Common myeloid progenitor, CD34-positive (primary cell): ENCODE results near the gene RTEL1.
"Not testable (repeated sequence)": the region's sequence is repeated elsewhere in the genome, so short reads cannot be mapped to it uniquely, and the experiment has no call there.

Experiments used
- CTCF ChIA-PET: fragments of 350-600 bp; sonication (Branson Sonifier 250); formaldehyde crosslinking; loops from one replicate; lab custom pipeline; 2021; ENCODE audit warnings: antibody characterized with exemption; lab: Charles Lee
- POLR2A ChIA-PET: fragments of 350-600 bp; sonication (Branson Sonifier 250); formaldehyde crosslinking; loops from one replicate; lab custom pipeline; 2021; ENCODE audit warnings: antibody characterized with exemption; lab: Charles Lee
- DNase-seq, 3 donors: peaks; one replicate each; pipeline versions ENCODE4 v3.0.0 to v3.0.0-alpha.2; 2013
- H3K27ac ChIP-seq, 2 experiments: 1 replicate in 1 of 2; 2 replicates in 1 of 2; pipeline ENCODE4 v1.7.0; 2013; ENCODE audit warnings: inconsistent platforms in 2 of 2, low read length in 2 of 2, mild to moderate bottlenecking in 2 of 2, low read depth in 1 of 2, moderate library complexity in 1 of 2; ENCODE audit not compliant: severe bottlenecking in 2 of 2, insufficient read depth in 1 of 2, poor library complexity in 1 of 2
- H3K27me3 ChIP-seq, 5 experiments: replicated peaks in 2 of 5; 1 replicate in 3 of 5; 2 replicates in 2 of 5; pipeline versions ENCODE4 v1.6.1 to v1.7.0; 2013; ENCODE audit warnings: low read length in 4 of 5, mild to moderate bottlenecking in 2 of 5, moderate library complexity in 2 of 5, inconsistent platforms in 1 of 5; ENCODE audit not compliant: insufficient read depth in 5 of 5, control insufficient read depth in 4 of 5
- H3K36me3 ChIP-seq, 4 experiments: 1 replicate in 2 of 4; 2 replicates in 2 of 4; pipeline versions ENCODE4 v1.6.1 to v1.7.0; 2013; ENCODE audit warnings: low read length in 3 of 4, control low read depth in 1 of 4, mild to moderate bottlenecking in 1 of 4; ENCODE audit not compliant: control insufficient read depth in 4 of 4, insufficient read depth in 4 of 4
- H3K4me1 ChIP-seq, 4 experiments: 1 replicate in 3 of 4; 2 replicates in 1 of 4; pipeline versions ENCODE4 v1.6.1 to v1.7.1; 2013; ENCODE audit warnings: low read length in 3 of 4, mild to moderate bottlenecking in 3 of 4, control low read depth in 1 of 4, inconsistent platforms in 1 of 4, moderate library complexity in 1 of 4; ENCODE audit not compliant: control insufficient read depth in 4 of 4, insufficient read depth in 4 of 4; ENCODE audit errors: control extremely low read depth in 1 of 4
- H3K4me3 ChIP-seq, 7 experiments: 1 replicate in 4 of 7; 2 replicates in 3 of 7; pipeline versions ENCODE4 v1.5.1 to v1.7.0; 2013; ENCODE audit warnings: mild to moderate bottlenecking in 7 of 7, low read length in 6 of 7, moderate library complexity in 6 of 7, inconsistent platforms in 2 of 7, low read depth in 2 of 7, control low read depth in 1 of 7; ENCODE audit not compliant: insufficient read depth in 4 of 7, control insufficient read depth in 1 of 7; ENCODE audit errors: extremely low read depth in 1 of 7
- H3K9me3 ChIP-seq, 5 experiments: 1 replicate in 4 of 5; 2 replicates in 1 of 5; pipeline versions ENCODE4 v1.6.1 to v1.7.1; 2013; ENCODE audit warnings: low read length in 4 of 5, mild to moderate bottlenecking in 2 of 5, inconsistent platforms in 1 of 5, low read depth in 1 of 5, moderate library complexity in 1 of 5; ENCODE audit not compliant: control insufficient read depth in 4 of 5, insufficient read depth in 2 of 5; ENCODE audit errors: control extremely low read depth in 1 of 5
- WGBS: methylation state at CpG from one replicate; pipeline ENCODE4 v1.1.5; 2013; ENCODE audit not compliant: insufficient coverage; 5-methylcytosine and 5-hydroxymethylcytosine counted together

Gene RTEL1

DNA sequence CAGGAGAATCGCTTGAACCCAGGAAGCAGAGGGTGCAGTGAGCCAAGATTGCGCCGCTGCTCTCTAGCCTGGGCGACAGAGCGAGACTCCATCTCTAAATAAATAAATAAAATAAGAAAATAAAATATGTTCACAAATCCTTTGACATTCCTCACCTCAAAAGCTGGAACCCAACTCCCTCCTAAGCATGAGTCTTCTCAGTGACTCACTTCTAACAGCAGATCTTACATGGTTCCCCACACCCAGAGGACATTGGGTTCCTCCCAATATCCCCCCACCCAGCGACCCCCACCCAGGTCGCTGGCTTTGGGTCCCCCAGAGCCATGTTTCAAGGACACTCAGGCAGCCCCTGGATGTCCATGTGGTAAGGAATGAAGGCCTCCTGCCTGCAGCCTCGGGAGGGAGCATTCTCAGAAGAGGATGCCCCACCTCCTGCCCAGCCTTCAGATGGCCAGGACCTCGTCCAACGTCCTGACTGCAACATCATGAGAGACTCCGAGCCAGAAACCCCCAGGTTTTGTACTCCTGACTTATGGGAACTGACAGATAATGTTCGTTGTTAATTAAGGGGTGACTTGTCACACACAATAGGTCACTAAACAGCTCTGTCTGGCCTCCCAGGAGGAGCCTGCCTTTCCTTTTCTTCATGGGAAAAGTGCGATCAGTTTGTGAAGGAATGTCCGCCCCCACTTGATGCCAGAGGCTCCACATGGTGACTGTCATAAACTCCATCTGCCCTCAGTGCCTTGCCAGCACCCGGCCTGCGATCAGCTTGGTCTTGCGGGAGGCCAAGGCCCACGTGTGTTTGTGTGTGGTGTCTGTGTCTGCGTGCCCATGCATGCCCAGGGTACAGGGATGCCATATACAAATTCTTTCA lies 21.1 kb upstream of the RTEL1 start:
- ChIA-PET CTCF (interaction anchor here (0.8 kb wide), 1 partner anchor 12 kb away, joined by 3 read pairs; no protein-coding TSS in a partner anchor), POLR2A (interaction anchor here (0.7 to 1.8 kb wide), 2 partner anchors 10 to 343 kb away, joined by 3 to 8 read pairs; partner anchors contain the start of genes GMEB2 and SAMD10)
- 97% methylated on average over 11 of the region's 19 CpGs for WGBS
- Histone ChIP-seq H3K4me3 (no peak overlapping the region), H3K9me3 (no peaks in the 10 kb centered on the region), H3K36me3 (no peaks in the 10 kb centered on the region), H3K27me3 (no peaks in the 10 kb centered on the region), H3K27ac (no peak overlapping the region), H3K4me1 (peaks cover 14 to 65% (median 51%) of the 10 kb centered on the region in 4 experiments)
- DNase-seq = no peak

DNA sequence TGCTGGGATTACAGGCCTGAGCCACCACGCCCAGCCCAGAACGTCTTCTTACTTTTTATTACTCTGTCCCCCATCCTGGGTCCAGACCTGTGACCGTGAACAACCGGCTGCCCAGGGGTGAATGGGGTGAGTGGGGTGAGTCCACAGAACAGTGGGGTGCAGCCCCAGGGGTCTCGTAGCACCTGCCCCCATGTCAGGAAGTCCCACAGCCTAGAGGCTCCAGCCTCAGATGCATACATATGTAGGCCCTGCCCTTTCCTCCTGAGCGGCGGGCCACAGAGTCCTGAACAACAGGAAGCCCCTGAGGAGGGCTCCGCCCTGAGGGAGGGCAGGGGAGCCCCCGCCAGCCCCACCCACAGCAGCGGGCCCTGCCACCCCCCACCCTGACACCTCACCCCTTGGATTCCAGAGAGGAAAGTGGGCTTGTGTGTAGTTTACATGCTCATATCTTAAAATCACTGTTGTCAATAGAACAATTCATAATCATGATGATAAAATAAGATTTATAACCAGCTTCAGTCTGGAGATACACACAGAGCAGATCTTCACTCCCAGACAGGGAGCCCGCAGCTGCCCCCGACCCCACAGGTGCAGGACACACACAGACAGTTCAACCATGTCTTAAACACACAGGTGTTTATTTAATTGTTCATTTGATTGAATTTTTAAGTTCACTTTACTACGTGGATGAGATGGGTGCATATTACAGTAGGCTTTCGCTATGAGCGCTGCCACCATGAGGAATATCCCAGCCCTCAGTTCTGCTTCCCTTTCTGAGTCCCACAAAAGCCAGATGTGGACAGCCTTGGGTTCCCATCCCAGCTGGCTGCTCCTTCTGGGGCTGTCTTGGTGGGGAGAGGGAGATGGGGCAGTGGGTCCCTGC lies 18.8 kb upstream of the RTEL1 start:
- CTCF ChIA-PET = interaction anchor here (1.0 kb wide), 1 partner anchor 10 kb away, joined by 5 read pairs; no protein-coding TSS in a partner anchor

DNA sequence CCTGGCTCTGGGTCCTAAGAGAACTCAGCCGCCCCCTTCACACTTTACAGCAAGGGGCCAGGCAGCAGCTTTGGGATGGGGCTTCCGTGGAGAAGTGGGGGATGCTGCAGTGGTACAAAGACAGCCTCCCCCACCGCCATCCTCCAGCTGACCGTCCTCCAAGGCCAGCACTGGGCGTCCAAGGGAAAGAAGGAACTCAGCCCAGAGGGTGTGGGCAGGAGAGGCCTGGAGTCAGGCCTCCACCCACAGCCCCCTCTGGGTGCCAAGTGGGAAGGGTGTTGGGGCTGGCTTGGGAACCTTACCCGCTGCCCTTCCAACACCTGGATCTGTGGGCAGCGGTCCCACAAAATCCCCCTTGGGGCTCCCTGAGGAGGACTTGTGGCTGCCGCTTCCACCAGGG lies 18.0 kb upstream of the RTEL1 start:
- peak overlapping the region in 1 of 7 experiments; percentile 36 for H3K4me3 ChIP-seq
- H3K27ac ChIP-seq = no peak overlapping the region
- no peaks in the 10 kb centered on the region for H3K27me3 ChIP-seq
- WGBS = 100% methylated on average over 3 of the region's 8 CpGs
- peaks cover 0 to 11% (median 7%) of the 10 kb centered on the region in 4 experiments for H3K36me3 ChIP-seq
- DNase-seq = no peak
- H3K4me1 ChIP-seq = peaks cover 11 to 61% (median 54%) of the 10 kb centered on the region in 4 experiments
- H3K9me3 ChIP-seq = no peaks in the 10 kb centered on the region
- ChIA-PET CTCF (interaction anchor here (1.0 kb wide), 1 partner anchor 11 kb away, joined by 5 read pairs; no protein-coding TSS in a partner anchor), POLR2A (no interaction called here)

More for the DNA sequence above, 18.8 kb upstream of the RTEL1 start:
- WGBS = 0% methylated on average over 2 of the region's 15 CpGs
- Histone ChIP-seq H3K9me3 (no peaks in the 10 kb centered on the region), H3K27ac (peak overlapping the region in 1 of 2 experiments; percentile 49), H3K4me1 (peaks cover 14 to 69% (median 61%) of the 10 kb centered on the region in 4 experiments), H3K27me3 (no peaks in the 10 kb centered on the region), H3K4me3 (peak overlapping the region in 3 of 7 experiments; percentile 25 to 46 (median 42)), H3K36me3 (peaks cover 0 to 9% (median 6%) of the 10 kb centered on the region in 4 experiments)
- POLR2A ChIA-PET = no interaction called here
- peak in 1 of 3 donors; percentile 46 for DNase-seq

GRCh38 chr20:63640686-63641085 lies 17.4 kb upstream of the RTEL1 start:
- Histone ChIP-seq H3K4me1 (peaks cover 9 to 55% (median 48%) of the 10 kb centered on the region in 4 experiments), H3K4me3 (peak overlapping the region in 1 of 7 experiments; percentile 71), H3K36me3 (peaks cover 0 to 11% (median 7%) of the 10 kb centered on the region in 4 experiments)
- POLR2A ChIA-PET, DNase-seq, H3K27me3 ChIP-seq, H3K27ac ChIP-seq, CTCF ChIA-PET, H3K9me3 ChIP-seq: not testable (repeated sequence)
- 86% methylated on average over 1 of the region's 17 CpGs for WGBS

DNA sequence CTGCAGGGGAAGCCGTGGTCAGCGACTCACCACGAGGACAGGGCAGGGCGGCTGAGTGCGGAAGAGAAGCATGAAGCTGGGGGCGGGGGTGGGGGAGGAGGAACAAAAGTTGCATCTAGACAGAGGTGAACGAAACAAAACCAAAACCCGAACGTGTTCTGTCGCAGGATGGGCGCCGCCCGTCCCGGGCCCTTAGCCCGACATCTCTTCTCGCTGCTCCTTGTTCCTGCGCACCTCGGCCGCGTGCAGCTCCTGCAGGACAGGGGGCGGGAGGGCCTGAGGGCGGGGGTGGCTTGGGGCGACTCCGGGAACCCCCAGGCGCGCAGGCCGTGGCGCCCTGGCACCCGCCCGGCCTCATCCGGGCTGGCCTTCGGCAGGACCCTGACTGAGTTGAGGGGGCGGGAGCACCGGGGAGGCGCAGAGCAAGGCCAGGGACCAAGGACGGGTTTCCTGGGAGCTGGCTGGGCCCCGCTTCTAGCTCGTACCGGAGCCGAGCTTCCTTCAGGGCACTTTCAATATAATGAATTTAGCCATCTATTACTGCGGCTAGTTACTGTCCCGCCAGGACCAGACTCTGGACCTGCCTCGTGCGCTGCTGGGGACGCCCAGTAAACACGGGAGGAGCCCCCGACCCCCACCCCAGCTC lies 16.8 kb upstream of the RTEL1 start:
- DNase-seq = peak in 1 of 3 donors; percentile 48
- Histone ChIP-seq H3K27ac (no peak overlapping the region), H3K9me3 (no peaks in the 10 kb centered on the region), H3K4me3 (peak overlapping the region in 6 of 7 experiments; percentile 48 to 79 (median 70)), H3K27me3 (no peaks in the 10 kb centered on the region), H3K4me1 (peaks cover 3 to 52% (median 42%) of the 10 kb centered on the region in 4 experiments), H3K36me3 (peaks cover 0 to 11% (median 7%) of the 10 kb centered on the region in 4 experiments)
- CTCF ChIA-PET = interaction anchor here (0.8 to 2.5 kb wide), 13 partner anchors 10 to 333 kb away, joined by 3 to 17 read pairs (median 4); partner anchors contain the start of genes PTK6, RTEL1 and STMN3
- POLR2A ChIA-PET = interaction anchor here (0.7 to 1.5 kb wide), 4 partner anchors 12 to 104 kb away, joined by 3 to 8 read pairs (median 5); partner anchors contain the start of genes GMEB2, RTEL1 and STMN3
- WGBS = 12% methylated on average over 39 of the region's 47 CpGs
